Measurements from ENCODE around the gene RPAP3.

The RPAP3 gene

GRCh38 chr12:47751561-47751960, 45.7 kb upstream of the RPAP3 start:
- DNase-seq (ENCODE audit: low read depth in 2 of 2) = no peak
- no peak overlapping the region for H3K4me3 ChIP-seq (replicated peaks in 1 of 2; ENCODE audit: low read depth in 2 of 2, low read length in 2 of 2)
- no peak for TF ChIP-seq CTCF (IDR thresholded peaks at IDR 0.05; ENCODE audit: low read depth, low read length)

GRCh38 chr12:47750916-47751470, 45.2 kb upstream of the RPAP3 start:
- TF ChIP-seq CTCF (IDR thresholded peaks at IDR 0.05; ENCODE audit: low read depth, low read length) = no peak
- no peak for DNase-seq (ENCODE audit: low read depth in 2 of 2)

GRCh38 chr12:47750229-47750798, 44.5 kb upstream of the RPAP3 start:
- no peak for TF ChIP-seq CTCF (IDR thresholded peaks at IDR 0.05; ENCODE audit: low read depth, low read length)
- H3K4me3 ChIP-seq (replicated peaks in 1 of 2; ENCODE audit: low read depth in 2 of 2, low read length in 2 of 2) = no peak overlapping the region
- DNase-seq (ENCODE audit: low read depth in 2 of 2) = no peak

More at GRCh38 chr12:47750916-47751470, 45.2 kb upstream of the RPAP3 start:
- H3K4me3 ChIP-seq (replicated peaks in 1 of 2; ENCODE audit: low read depth in 2 of 2, low read length in 2 of 2) = no peak overlapping the region

GRCh38 chr12:47748899-47749298, 43.1 kb upstream of the RPAP3 start:
- no peak for DNase-seq (ENCODE audit: low read depth in 2 of 2)
- no peak overlapping the region for H3K4me3 ChIP-seq (replicated peaks in 1 of 2; ENCODE audit: low read depth in 2 of 2, low read length in 2 of 2)
- TF ChIP-seq CTCF (IDR thresholded peaks at IDR 0.05; ENCODE audit: low read depth, low read length) = no peak

GRCh38 chr12:47748507-47748828, 42.6 kb upstream of the RPAP3 start:
- no peak for DNase-seq (ENCODE audit: low read depth in 2 of 2)
- H3K4me3 ChIP-seq (replicated peaks in 1 of 2; ENCODE audit: low read depth in 2 of 2, low read length in 2 of 2) = no peak overlapping the region
- TF ChIP-seq CTCF (IDR thresholded peaks at IDR 0.05; ENCODE audit: low read depth, low read length) = no peak

- DNase-seq (ENCODE audit: low read depth in 2 of 2) = no peak
- no peak for TF ChIP-seq CTCF (IDR thresholded peaks at IDR 0.05; ENCODE audit: low read depth, low read length)
- no peak overlapping the region for H3K4me3 ChIP-seq (replicated peaks in 1 of 2; ENCODE audit: low read depth in 2 of 2, low read length in 2 of 2)
Observed at GRCh38 chr12:47747596-47748506, 42.0 kb upstream of the RPAP3 start.
